ENCODE measurements around the gene SERPINA5.

GRCh38 chr14:94548999-94549985 lies 31.9 kb upstream of the SERPINA5 start:
- TF ChIP-seq CTCF (IDR thresholded peaks at IDR 0.05) (peak; percentile 92), REST (IDR thresholded peaks at IDR 0.05; ENCODE audit: insufficient read depth in 1 of 2, low read depth in 2 of 2, low read length in 1 of 2) (no peak), POLR2AphosphoS5 (IDR thresholded peaks at IDR 0.05; ENCODE audit: low read depth, low read length) (no peak), TCF7L2 (IDR thresholded peaks at IDR 0.05; ENCODE audit: low read depth, low read length) (no peak)
